ENCODE data around the gene SPATS2L.

SPATS2L gene

DNA sequence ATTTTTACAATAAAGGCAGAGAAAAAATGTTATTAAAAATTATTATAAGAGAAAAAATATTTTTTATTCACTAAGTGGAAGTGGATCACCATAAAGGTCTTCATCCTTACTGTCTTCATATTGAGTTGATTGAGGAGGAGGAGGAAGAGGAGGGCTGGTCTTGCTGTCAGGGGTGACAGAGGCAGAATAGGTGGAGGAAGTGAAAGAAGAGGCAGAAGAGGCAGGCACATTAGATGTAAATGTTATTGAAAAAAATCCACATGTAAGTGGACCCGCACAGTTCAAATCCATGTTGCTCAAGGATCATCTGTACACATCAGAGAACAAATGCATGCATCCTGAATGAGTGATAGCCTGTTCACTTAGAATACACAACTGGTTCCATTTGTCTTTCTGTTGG lies 6.4 kb upstream of the SPATS2L start:
- no peak for ATAC-seq (ENCODE audit: low read depth)

DNA sequence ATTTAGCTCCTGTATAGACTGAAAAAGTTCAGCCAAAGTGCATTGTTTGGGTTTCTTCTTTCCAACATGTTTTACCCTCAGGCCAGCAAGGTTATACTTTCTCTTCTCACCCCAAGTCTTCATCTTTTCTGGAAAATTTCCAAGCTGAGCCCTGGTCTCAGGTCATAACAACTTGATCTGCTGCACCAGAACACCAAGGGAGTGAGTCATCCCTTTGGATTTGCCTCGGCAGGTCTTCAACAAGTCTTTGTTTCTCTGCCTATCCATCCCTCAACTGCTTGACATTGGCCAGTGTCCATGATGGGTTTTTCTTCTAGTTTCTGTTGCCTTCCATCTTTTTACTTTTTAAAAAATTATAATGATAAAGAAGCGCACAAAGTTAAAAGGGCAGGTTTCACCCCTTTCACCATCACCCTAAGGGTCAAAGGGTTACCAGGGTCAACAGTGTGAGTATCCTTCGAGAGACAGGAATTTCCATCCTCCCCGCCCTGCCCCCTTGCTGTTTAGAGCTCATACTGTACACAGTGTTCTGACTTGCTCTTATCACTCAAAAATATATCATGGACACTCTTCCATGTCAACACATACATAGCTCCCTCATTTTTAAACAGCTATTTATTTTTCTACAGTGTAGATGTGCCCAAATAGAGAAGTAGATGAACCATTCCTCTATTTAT lies 5.7 kb upstream of the SPATS2L start:
- Histone ChIP-seq H3K4me3 (ENCODE audit: severe bottlenecking) (no peak overlapping the region), H3K27ac (ENCODE audit: poor library complexity, severe bottlenecking) (peak overlapping the region; percentile 84), H3K36me3 (ENCODE audit: low read depth) (no peaks in the 10 kb centered on the region), H3K9me3 (ENCODE audit: severe bottlenecking) (no peaks in the 10 kb centered on the region), H3K27me3 (ENCODE audit: insufficient read depth, poor library complexity, severe bottlenecking) (no peaks in the 10 kb centered on the region), H3K4me1 (ENCODE audit: insufficient read depth, poor library complexity, severe bottlenecking) (peaks cover 42% of the 10 kb centered on the region)
- peak; percentile 83 for ATAC-seq (ENCODE audit: low read depth)
- TF ChIP-seq, protein P1, sequence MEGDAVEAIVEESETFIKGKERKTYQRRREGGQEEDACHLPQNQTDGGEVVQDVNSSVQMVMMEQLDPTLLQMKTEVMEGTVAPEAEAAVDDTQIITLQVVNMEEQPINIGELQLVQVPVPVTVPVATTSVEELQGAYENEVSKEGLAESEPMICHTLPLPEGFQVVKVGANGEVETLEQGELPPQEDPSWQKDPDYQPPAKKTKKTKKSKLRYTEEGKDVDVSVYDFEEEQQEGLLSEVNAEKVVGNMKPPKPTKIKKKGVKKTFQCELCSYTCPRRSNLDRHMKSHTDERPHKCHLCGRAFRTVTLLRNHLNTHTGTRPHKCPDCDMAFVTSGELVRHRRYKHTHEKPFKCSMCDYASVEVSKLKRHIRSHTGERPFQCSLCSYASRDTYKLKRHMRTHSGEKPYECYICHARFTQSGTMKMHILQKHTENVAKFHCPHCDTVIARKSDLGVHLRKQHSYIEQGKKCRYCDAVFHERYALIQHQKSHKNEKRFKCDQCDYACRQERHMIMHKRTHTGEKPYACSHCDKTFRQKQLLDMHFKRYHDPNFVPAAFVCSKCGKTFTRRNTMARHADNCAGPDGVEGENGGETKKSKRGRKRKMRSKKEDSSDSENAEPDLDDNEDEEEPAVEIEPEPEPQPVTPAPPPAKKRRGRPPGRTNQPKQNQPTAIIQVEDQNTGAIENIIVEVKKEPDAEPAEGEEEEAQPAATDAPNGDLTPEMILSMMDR (IDR thresholded peaks at IDR 0.05; ENCODE audit: poor library complexity, severe bottlenecking), result no peak
- DNase-seq (ENCODE audit: low spot score), result peak; percentile 90

More for the DNA sequence above, 6.4 kb upstream of the SPATS2L start:
- DNase-seq (ENCODE audit: low spot score), result no peak
- H3K9me3 ChIP-seq (ENCODE audit: severe bottlenecking), result no peaks in the 10 kb centered on the region
- TF ChIP-seq, protein P1 (IDR thresholded peaks at IDR 0.05; ENCODE audit: poor library complexity, severe bottlenecking), result no peak
- no peaks in the 10 kb centered on the region for H3K27me3 ChIP-seq (ENCODE audit: insufficient read depth, poor library complexity, severe bottlenecking)
- H3K4me1 ChIP-seq (ENCODE audit: insufficient read depth, poor library complexity, severe bottlenecking), result peaks cover 39% of the 10 kb centered on the region
- H3K27ac ChIP-seq (ENCODE audit: poor library complexity, severe bottlenecking), result peak overlapping the region; percentile 84
- no peak overlapping the region for H3K4me3 ChIP-seq (ENCODE audit: severe bottlenecking)
- no peaks in the 10 kb centered on the region for H3K36me3 ChIP-seq (ENCODE audit: low read depth)

DNA sequence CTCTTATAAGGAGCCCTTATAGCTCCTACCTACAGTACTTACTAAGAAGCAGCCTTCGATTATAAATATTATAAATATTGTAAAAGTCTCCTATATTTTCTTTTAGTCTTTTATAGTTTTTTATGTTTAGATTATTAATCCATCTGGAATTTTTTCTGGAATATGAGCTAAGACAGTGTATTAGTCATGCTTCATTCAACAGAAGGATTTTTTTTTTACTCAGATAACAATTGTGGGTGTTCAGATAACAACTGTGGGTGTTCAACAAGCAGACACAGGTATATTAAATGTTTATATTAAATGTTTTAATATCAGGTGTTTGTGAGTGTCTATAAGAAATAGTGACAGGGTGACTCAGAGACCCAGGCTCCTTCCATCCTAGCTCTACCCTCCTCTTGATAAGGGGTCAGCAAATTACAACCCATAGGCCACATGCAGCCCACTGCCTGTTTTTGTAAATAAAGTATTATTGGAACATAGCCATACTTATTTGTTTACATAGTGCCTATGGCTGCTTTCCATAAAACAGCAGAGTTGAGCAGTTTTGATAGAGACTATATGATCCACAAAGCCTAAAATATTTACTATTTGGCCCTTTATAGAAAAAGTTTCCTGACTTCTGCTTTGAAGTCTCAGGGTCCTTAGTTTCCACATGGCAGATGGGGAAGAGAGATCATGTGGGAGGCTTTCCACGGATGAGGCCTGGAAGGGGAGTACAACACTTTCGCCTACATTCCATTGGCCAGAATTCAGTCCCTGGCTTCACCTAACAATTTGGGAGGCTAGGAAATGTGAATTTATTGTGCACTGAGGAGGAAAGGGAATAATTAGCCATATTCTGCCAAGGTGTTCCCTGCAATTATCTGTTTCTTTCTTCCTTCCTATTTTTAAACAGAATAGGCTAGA lies 4.3 kb upstream of the SPATS2L start:
- Histone ChIP-seq H3K9me3 (ENCODE audit: severe bottlenecking) (no peaks in the 10 kb centered on the region), H3K27ac (ENCODE audit: poor library complexity, severe bottlenecking) (peak overlapping the region; percentile 84), H3K4me1 (ENCODE audit: insufficient read depth, poor library complexity, severe bottlenecking) (peaks cover 42% of the 10 kb centered on the region), H3K36me3 (ENCODE audit: low read depth) (no peaks in the 10 kb centered on the region), H3K4me3 (ENCODE audit: severe bottlenecking) (no peak overlapping the region), H3K27me3 (ENCODE audit: insufficient read depth, poor library complexity, severe bottlenecking) (no peaks in the 10 kb centered on the region)
- TF ChIP-seq, protein P1 (IDR thresholded peaks at IDR 0.05; ENCODE audit: poor library complexity, severe bottlenecking), result no peak
- no peak for DNase-seq (ENCODE audit: low spot score)
- 0 out of 3 replicates have a peak, but pooled peaks have one; percentile 17 for ATAC-seq (ENCODE audit: low read depth)

DNA sequence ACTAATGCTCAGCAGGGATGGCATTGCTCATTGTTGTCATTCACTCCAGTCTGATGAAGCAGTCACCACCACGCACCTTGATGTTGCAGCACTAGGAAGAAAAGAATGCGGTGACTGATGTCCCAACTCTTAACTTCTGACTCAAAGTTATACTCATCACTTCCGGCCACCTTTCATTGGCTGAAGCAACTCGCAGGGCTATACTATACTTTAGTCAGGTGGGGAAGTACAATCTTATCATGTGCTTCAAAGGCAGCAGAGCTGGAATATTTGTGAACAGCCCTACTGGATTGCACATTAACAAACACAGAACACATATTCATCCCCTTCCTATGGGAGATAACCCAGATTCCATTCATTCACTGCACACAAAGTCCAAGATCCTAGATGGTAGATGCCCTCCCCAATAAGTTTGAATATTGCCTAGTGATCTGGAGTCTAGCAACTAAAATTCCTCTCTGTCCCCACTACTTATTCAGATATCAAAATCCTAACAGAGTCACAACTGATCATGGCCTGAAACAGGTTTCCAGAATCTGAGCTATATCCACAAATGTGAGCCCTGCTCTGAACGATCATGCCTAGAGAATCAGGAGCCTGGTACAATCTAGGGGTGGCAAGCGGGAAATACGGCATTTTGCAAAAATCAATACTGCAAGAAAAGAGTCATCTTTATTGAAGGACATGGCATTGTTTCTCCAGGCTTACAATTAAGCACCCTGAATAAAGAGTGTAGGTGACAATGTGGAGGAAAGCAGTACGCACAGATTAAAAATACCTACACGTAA lies 3.4 kb upstream of the SPATS2L start:
- DNase-seq (ENCODE audit: low spot score), result peak; percentile 80
- ATAC-seq (ENCODE audit: low read depth), result peak; percentile 60

More for the DNA sequence above, 3.4 kb upstream of the SPATS2L start:
- Histone ChIP-seq H3K4me1 (ENCODE audit: insufficient read depth, poor library complexity, severe bottlenecking) (peaks cover 42% of the 10 kb centered on the region), H3K27me3 (ENCODE audit: insufficient read depth, poor library complexity, severe bottlenecking) (no peaks in the 10 kb centered on the region), H3K9me3 (ENCODE audit: severe bottlenecking) (no peaks in the 10 kb centered on the region), H3K4me3 (ENCODE audit: severe bottlenecking) (no peak overlapping the region), H3K36me3 (ENCODE audit: low read depth) (no peaks in the 10 kb centered on the region), H3K27ac (ENCODE audit: poor library complexity, severe bottlenecking) (peak overlapping the region; percentile 84)
- TF ChIP-seq, protein P1 (IDR thresholded peaks at IDR 0.05; ENCODE audit: poor library complexity, severe bottlenecking), result no peak
